Heart left ventricle (tissue), 13 donors: Measurements from ENCODE around the gene TMSB15C.
"Not testable (repeated sequence)": the region's sequence is repeated elsewhere in the genome, so short reads cannot be mapped to it uniquely, and the experiment has no call there.

Source experiments
- CTCF ChIP-seq, 12 donors: fragments of 200-600 bp; sonication (generic) in 4 of 12; IDR thresholded peaks; one replicate each; pipeline versions ENCODE4 v1.5.0 to v1.8.0; 2018 to 2022; ENCODE audit warnings: antibody characterized with exemption in 12 of 12, mild to moderate bottlenecking in 5 of 12
- POLR2A ChIP-seq, 2 donors: fragments of 450-650 bp; IDR thresholded peaks; one replicate each; pipeline ENCODE4 v1.6.1; 2017; ENCODE audit warnings: antibody characterized with exemption in 2 of 2, mild to moderate bottlenecking in 2 of 2, moderate library complexity in 2 of 2
- donor health status: ischemic (EF 13 %, LVEDD 7.1; RV severe dilation, severe dysfunction).
- donor health status: DM: no; HTN: yes; CAD: no.
- donor health status: DM: no; HTN: no; CAD: no.
- donor health status: ischemic (EF 25% LVEDD 6.9; RV normal size, moderate dysfunction).
- donor health status: ischemic (EF 25% LVEDD 5.7; RV mildly dilated, moderate dysfunction).
- donor health status: ischemic (EF 35%, LVEDD 5.7; RV mildly dilated, moderate dysfunction).
- donor health status: nonischemic (EF 11% LVEDD 7.7; RV severe dilation, severe dysfunction).
- donor health status: DM: yes; HTN: yes; CAD: no.
- donor health status: PGD.
- donor health status: ischemic (EF 29% LVEDD 5.4; RV normal size, mild dysfunction).
- donor health status: nonischemic (EF 23%, LVEDD 6.1; RV moderate dilation, normal function).

GRCh38 chrX:104054956-104055355 is 21.1 kb downstream of the TMSB15C start:
- TF ChIP-seq CTCF, POLR2A (IDR thresholded peaks at IDR 0.05): not testable (repeated sequence)
